ENCODE results near the gene GNL3. TPM values are rescaled to one million over a fixed set of nuclear protein-coding genes. Genes with fewer than 3 reads are reported as not detected.

Gene GNL3
- total RNA-seq, 1 donor from 2014 or later, result 128 TPM

- H3K4me3 ChIP-seq (ENCODE audit: low read depth, low read length), result no peak overlapping the region
- TF ChIP-seq CTCF (conservative IDR thresholded peaks at IDR 0.05; ENCODE audit: low read depth, low read length), result no peak
- DNase-seq (ENCODE audit: low read depth), result no peak
These were observed 6.7 kb upstream of the GNL3 start for GRCh38 chr3:52679199-52679538.

- H3K4me3 ChIP-seq (ENCODE audit: low read depth, low read length), result no peak overlapping the region
- no peak for TF ChIP-seq CTCF (conservative IDR thresholded peaks at IDR 0.05; ENCODE audit: low read depth, low read length)
- DNase-seq (ENCODE audit: low read depth), result no peak
These were observed 6.0 kb upstream of the GNL3 start for GRCh38 chr3:52679811-52680210.

GRCh38 chr3:52681596-52681995 is 4.2 kb upstream of the GNL3 start:
- no peak for DNase-seq (ENCODE audit: low read depth)
- no peak overlapping the region for H3K4me3 ChIP-seq (ENCODE audit: low read depth, low read length)
- TF ChIP-seq CTCF (conservative IDR thresholded peaks at IDR 0.05; ENCODE audit: low read depth, low read length), result no peak

- DNase-seq (ENCODE audit: low read depth), result peak; percentile 74
- no peak overlapping the region for H3K4me3 ChIP-seq (ENCODE audit: low read depth, low read length)
- TF ChIP-seq CTCF (conservative IDR thresholded peaks at IDR 0.05; ENCODE audit: low read depth, low read length), result peak; percentile 34
These were observed 3.8 kb upstream of the GNL3 start for GRCh38 chr3:52682016-52682415.

- TF ChIP-seq CTCF (conservative IDR thresholded peaks at IDR 0.05; ENCODE audit: low read depth, low read length), result no peak
- H3K4me3 ChIP-seq (ENCODE audit: low read depth, low read length), result no peak overlapping the region
These were observed 2.2 kb upstream of the GNL3 start for GRCh38 chr3:52683611-52684010.

GRCh38 chr3:52684184-52684583 is 1.6 kb upstream of the GNL3 start:
- no peak for TF ChIP-seq CTCF (conservative IDR thresholded peaks at IDR 0.05; ENCODE audit: low read depth, low read length)
- peak overlapping the region; percentile 94 for H3K4me3 ChIP-seq (ENCODE audit: low read depth, low read length)
- DNase-seq (ENCODE audit: low read depth), result no peak

More at GRCh38 chr3:52683611-52684010, 2.2 kb upstream of the GNL3 start:
- DNase-seq (ENCODE audit: low read depth), result no peak

GRCh38 chr3:52685285-52685708 is 535 bp upstream of the GNL3 start:
- TF ChIP-seq CTCF (conservative IDR thresholded peaks at IDR 0.05; ENCODE audit: low read depth, low read length), result no peak
- DNase-seq (ENCODE audit: low read depth), result no peak
- peak overlapping the region; percentile 94 for H3K4me3 ChIP-seq (ENCODE audit: low read depth, low read length)

Measured in epithelial cell of proximal tubule (primary cell).